ENCODE results near the gene DCAF4L1.
A peak's percentile ranks its signal among the peaks of the same experiment; 100 is the strongest.

DCAF4L1 gene

DNA sequence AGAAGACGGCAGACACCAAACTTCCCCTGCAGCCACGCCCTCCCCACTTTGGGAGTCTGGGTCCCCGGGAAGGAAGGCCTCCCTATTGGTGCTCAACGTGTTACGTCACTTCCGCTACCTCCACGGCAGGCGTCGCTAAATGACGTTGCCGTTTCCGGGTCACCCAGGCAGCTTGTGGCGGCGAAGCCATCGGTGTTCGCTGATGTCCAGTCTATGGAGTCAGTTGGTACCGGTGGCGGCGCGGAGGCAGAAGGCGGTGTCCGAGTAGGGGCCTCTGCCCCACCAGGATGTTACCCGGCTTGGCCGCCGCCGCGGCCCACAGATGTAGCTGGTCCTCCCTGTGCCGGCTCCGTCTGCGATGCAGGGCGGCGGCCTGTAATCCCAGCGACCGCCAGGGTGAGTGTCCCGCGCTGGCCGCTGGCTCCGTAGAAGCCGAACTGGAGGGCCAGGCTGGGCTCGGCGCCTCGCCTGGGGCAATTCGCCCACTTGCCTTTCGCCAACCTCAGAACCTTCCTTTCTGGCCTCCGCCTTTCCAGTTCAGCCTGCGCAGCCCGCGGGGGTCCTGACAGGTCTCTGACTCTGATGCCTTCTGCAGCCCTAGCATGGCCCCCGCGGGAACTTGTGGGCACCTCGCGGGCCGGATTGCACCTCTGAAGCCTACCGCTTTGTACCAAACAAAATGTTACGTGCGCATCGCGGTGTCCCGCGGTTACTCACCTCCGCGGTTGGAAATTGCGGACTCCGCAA, 9.0 kb downstream of the DCAF4L1 start, which contains the start of gene SLC30A9:
Gene SLC30A9 (plus strand): TSS at position 166 of the 747 bp plus-strand sequence. CDS start 122 bp downstream, at position 288.
- H3K27ac ChIP-seq = peak within 1 kb of the TSS; percentile 85
- TF ChIP-seq CTCF (conservative IDR thresholded peaks at IDR 0.05) = peak; percentile 67

DNA sequence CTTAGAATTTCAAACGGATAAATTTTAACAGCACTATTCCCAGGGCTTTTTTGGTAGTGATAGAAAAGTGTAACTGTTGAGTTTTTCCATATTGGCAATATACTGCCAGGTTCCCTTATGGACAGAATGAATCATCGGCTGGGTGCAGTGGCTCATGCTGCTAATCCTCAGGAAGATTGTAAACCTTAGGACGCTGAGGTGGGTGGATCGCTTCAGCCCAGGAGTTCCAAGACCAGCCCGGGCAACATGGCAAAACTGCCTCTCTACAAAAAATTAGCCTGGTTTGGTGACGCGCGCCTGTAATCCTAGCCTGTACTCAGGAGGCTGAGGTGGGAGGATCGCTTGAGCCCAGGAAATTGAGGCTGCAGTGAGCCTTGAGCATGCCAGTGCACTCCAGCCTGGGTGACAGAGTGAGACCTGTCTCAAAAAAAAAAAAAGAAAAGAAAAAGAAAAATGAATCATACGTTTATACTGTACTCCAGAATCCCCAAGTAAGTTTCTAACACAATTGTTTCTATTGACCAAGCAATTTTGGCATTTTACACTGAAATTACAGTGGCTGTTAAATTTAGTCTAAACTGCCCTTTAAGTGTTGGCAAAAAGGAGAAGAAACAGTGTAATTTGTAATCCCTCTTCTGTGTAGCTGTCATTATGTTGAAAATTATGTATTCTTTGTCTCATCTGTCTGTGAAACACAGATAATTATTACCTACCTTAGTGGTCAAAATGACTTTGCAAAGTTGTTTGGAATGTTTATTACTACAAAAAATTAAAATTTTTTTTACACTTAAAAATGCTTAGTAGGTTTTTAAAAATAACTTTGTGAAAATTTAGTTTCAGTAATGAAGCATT, 10.6 kb downstream of the DCAF4L1 start:
- H3K27ac ChIP-seq = no peak overlapping the region; the same call in 1 of the 2 replicates
- TF ChIP-seq CTCF (conservative IDR thresholded peaks at IDR 0.05) = no peak

DNA sequence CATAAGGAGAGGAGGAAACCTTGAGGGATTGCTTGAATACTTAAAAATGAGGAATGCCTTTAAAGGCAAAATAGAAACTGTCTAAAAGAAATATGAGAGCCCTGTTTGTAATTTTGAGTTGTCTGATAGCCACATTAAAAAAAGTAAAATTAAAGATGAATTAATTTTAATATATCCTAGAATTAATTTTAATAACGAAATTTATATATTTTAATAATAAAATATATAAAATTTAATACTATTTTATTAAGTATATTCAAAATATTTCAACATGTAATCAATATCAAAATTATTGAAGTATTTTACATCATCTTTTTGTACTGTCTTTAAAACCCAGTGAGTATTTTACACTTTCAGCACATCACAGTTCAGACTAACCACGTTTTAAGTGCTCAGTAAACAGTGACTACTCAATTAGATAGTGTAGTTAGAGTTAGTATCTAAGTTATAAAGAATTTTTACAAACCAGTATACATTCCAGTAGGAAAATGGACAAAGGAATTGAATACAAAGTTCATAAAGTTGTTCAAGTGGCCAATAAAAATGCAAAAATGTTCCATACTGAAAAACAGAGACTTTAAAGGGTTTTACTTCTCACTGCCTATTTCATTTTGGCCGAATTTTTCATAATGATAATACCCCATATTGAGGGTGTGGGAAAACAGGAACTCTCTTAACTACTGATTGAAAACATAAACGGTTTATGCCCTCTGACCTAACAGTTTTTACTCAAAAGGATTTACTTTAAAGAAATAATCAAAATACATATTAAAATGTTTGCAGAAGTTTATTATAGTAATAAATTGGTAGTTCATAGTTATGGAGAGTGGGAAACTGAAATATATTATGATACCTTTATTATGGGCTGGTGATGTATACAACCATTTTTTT, 11.7 kb downstream of the DCAF4L1 start:
- H3K27ac ChIP-seq = no peak overlapping the region
- TF ChIP-seq CTCF (conservative IDR thresholded peaks at IDR 0.05) = no peak

- H3K27ac ChIP-seq = no peak overlapping the region
- peak; percentile 47 for TF ChIP-seq CTCF (conservative IDR thresholded peaks at IDR 0.05)
Observed at GRCh38 chr4:41994461-41994985, 13.0 kb downstream of the DCAF4L1 start.

DNA sequence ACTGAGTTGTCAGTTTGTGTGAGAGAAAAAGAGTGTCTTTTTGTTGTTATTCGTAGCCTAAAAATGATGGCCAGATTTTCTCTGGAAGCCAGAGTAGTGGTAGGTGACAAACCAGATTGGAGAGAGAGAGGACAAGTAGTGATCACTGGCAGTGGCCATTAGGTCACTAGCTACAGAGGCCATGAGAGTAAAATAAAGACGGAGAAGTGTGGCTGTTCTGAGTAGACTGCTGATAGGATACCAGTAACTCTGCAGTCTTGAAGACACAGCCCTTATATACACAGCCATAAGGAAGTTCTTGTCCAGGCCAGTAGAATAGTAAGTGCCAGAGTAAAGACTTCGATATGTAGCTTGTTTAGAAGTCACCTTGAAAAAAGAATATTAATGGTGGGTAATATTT, 16.5 kb downstream of the DCAF4L1 start:
- TF ChIP-seq CTCF (conservative IDR thresholded peaks at IDR 0.05) = no peak
- no peak overlapping the region for H3K27ac ChIP-seq

- no peak overlapping the region for H3K27ac ChIP-seq
- TF ChIP-seq CTCF (conservative IDR thresholded peaks at IDR 0.05) = no peak
Observed at GRCh38 chr4:41999321-41999720, 17.8 kb downstream of the DCAF4L1 start.
